ENCODE results near the gene BMERB1.

The BMERB1 gene

DNA sequence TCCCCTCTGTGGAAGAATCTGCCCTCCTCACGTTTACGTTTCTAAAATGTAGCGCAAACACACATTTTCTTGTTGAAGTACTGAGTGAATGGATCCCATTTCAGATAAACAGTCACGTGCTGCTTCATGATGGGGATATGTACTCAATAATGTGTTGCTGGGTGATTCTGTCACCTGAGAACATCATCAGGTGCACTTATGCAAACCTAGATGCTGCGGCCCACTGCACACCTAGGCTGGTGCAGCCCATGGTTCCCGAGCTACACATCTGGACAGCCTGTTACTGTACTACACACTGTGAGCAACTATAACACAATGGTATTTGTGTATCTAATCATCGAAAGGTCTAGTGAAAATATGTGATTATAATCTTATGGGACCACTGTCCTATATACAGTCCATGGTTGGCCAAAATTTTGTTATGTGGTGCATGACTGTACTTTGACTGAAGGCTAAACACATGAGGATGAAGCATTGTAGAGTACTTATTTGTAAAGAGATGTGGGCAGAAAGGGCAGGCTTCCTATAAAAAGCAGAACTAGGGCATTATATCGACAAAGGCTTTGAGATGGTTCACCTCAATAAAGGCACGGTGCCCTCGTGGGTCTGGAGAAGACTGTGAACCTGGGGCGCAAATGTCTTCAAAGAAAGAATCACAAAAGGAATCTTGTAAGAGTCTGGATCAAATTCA is 182.2 kb downstream of the BMERB1 start:
- DNase-seq = no peak

DNA sequence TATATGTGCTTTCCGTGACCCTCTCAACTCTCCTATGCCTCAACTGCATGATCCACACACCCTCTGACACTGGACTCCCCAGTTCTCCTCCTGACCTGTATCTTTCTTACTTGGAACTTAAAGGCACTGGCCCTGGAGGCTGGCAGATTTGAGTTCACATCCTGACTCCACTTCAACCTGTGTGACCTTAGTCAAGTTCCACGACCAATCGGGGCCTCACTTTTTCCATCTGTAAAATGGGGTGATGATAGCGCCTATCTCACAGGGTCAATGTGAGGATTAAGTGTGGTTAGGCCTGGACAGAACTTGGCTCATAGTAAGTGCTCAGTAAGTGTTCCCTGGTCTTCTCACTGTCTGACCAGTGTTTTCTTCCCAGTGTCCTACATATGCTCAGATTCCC is 183.5 kb downstream of the BMERB1 start:
- no peak for DNase-seq

DNA sequence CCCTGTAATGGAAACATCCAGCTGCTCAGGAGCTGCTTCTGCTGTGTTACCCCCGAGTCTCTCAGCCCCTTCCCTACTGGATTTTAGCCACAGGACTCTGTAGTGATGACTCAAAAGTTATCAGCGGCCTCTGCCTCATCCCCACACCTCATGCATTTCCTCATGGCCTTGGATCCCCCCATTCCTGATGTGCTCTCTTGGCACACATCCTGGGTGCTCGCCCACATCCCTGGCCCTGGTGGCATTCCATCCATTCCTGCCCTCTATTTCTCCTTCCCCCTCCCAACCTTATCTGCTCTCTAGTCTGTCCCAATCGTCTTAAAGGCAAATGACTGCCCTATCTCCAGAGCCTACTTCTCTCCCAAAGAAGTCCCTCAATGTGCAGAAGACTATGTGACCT is 184.0 kb downstream of the BMERB1 start:
- no peak for DNase-seq

DNA sequence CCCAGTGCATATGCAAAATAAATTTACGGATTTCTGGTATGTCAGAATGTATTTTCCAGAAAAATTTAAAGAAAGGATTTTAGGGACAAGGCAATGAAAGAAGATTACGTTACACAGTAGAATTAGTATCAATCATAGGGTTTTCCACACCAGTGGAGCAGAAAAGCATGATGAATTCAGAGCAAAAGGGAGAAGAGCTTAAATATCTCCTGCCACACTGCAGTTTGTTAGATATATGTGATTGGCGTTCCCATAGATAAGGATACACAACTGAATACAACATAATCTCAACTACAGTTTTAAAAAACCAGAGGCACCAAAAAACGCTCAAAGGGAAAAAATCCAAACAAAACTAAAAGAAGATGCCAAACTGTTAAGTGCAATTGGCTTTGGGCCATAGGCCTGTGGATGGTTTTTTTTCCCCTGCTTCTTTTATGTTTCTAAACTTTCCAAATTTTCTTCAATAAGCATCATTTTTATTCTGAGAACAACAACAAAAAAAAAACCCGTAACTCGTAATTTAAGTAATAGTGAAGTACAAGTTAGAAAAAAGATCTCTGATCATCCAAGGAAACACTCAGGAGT is 186.3 kb downstream of the BMERB1 start:
- no peak for DNase-seq

DNA sequence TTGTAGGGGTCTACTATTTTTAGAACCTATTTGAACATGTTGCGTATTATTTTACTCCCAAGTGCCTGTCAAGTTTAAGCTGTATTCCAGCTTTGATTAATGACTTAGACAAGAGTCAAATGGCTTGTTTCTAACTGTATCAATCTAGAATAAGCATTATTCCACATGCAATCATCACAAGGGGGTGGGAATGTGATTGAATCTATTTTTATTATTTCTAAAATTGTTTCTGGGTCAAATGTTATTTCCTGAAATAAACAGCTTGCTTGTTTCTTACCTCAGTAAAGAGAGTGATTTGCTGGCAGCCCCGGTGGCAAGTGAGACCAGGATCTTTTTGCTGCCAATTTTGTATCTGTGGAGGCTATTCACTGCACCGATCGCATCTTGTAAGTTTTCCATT is 187.1 kb downstream of the BMERB1 start:
- DNase-seq = no peak

DNA sequence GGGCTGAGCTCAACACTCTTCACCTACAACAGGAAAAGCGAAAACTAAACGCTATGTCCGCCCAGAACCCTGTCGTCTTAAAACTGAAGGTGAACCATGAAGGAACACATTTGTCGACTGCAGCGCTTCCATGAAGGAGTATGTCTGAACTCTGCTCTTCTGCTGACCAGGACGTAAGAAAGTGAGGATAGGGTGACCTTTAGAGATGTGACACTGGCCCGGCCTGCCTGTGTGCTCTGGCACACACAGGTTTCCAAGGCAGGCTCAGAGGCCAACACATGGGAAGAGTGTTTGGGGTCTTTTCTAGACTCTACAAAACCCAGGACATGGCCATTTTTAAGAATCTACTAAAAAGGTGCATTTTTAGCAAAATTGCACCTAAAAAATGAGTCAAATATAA is 187.5 kb downstream of the BMERB1 start:
- no peak for DNase-seq

DNA sequence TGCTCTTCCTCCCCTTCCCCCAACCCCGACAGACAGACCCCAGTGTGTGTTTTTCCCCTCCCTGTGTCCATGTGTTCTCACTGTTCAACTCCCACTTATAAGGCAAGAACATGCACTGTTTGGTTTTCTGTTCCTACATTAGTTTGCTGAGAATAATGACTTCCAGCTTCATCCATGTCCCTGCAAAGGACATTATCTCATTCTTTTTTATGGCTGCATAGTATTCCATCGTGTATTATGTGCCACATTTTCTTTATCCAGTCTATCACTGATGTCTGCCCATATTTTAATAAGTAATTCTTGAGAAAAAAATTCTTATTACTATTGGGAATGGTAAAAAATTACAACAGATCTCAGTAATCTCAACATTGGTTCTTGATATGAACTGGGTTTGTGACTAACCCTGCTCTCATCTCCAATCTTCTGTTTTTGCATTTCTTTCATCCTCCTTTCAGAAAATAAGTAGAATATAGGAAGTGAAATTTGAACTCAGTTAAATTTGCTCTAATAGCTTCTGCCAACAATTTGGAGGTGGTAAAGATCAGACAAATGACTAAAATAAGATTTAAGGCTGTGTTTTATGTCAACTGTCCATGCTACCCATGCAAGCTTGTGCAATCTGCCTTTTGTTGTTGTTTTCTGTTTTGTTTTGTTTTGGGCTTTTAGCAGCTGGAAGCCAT is 197.5 kb downstream of the BMERB1 start:
- DNase-seq = no peak

DNA sequence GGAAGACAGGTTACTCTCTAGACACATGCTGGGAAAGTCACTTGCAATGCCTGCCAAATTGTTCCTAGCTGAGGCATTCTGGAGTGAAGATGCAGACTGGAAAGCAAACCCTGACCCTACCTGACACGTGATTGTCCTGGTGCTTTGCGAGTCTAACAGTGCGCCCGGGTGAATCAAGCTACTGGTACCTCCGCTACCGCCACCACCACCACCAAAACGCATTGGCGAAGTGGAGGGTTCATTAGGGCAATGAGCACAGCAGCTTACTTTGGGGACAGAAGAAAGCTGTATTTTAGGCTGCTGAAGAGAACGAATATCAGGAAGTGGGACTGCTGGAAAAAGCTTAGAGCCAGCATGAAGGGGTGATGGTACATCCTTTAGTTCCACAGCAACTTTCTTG is 201.5 kb downstream of the BMERB1 start:
- DNase-seq = no peak

DNA sequence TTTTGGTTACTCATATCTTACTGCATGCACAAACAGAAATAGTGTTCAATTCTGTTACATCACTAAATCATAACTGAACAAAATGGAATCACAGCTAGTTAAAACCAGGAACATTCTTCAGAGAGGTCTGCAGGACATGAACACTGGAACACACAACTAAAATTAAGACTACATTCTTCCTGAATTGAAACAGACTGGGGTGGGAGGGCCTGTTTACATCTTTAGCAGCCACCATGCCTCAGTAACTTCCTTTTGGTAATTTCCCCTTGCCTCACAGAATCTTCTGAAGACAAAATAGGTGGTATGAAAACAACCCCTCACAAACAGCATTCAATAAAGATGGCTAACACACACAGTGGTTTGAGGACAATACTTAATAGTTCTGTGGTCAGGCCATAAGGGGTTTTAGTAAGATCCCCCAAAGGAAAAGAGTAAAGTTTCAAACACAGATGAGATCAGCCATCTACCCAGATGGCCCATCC is 202.0 kb downstream of the BMERB1 start:
- peak in 2 of 5 donors; percentile 21 to 32 for DNase-seq

Measured in T-helper 1 cell (primary cell).